GM12878 (cell line): Measurements from ENCODE around the gene FARS2.

Experiments
- EZH2 ChIP-seq: IDR thresholded peaks from 2 replicates; pipeline ENCODE4 v1.6.1; 2012; ENCODE audit warnings: low read depth, mild to moderate bottlenecking, control low read depth, inconsistent platforms, low read length, borderline replicate concordance; ENCODE audit not compliant: control insufficient read depth
- PAX8 ChIP-seq: fragments of 450-650 bp; IDR thresholded peaks from 2 replicates; pipeline ENCODE4 v1.6.1; 2017; ENCODE audit warnings: mild to moderate bottlenecking, moderate library complexity
- POLR2A ChIP-seq: IDR thresholded peaks from 2 replicates; pipeline ENCODE4 v1.6.1; 2011; ENCODE audit warnings: low read depth, mild to moderate bottlenecking, low read length
- SIN3A ChIP-seq: IDR thresholded peaks from 2 replicates; pipeline ENCODE4 v1.6.1; 2012; ENCODE audit warnings: low read depth, low read length, improper control_type of control experiment
- SMARCA5 ChIP-seq: fragments of 450-650 bp; IDR thresholded peaks from 2 replicates; pipeline ENCODE4 v1.6.1; 2017; ENCODE audit warnings: mild to moderate bottlenecking
- TAF1 ChIP-seq: IDR thresholded peaks from 2 replicates; pipeline ENCODE4 v1.6.1; 2011; ENCODE audit warnings: mild to moderate bottlenecking, low read depth, low read length, borderline replicate concordance
- ZBTB33 ChIP-seq: fragments of 450-650 bp; IDR thresholded peaks from 2 replicates; pipeline ENCODE4 v1.6.1; 2017; ENCODE audit warnings: mild to moderate bottlenecking
- ZNF207 ChIP-seq: fragments of 450-650 bp; IDR thresholded peaks from 2 replicates; pipeline ENCODE4 v1.6.1; 2014; ENCODE audit warnings: antibody characterized with exemption, mild to moderate bottlenecking, borderline replicate concordance
- ZNF274 ChIP-seq: IDR thresholded peaks from one replicate; pipeline ENCODE4 v1.8.0; 2011; ENCODE audit not compliant: insufficient read length, insufficient read depth
- TF ChIP-seq, protein P1 (sequence below), 3 experiments: IDR thresholded peaks in 2 of 3; conservative IDR thresholded peaks in 1 of 3; 2 replicates each; pipeline ENCODE4 v1.5.1; 2011; ENCODE audit warnings: low read depth in 3 of 3, low read length in 3 of 3, mild to moderate bottlenecking in 3 of 3, control low read depth in 2 of 3, moderate library complexity in 2 of 3, inconsistent platforms in 1 of 3, mixed read lengths in 1 of 3; ENCODE audit not compliant: control insufficient read depth in 2 of 3, insufficient read depth in 1 of 3; ENCODE audit errors: extremely low read depth in 1 of 3
- TF ChIP-seq, protein P2 (sequence below): IDR thresholded peaks from 2 replicates; pipeline ENCODE4 v1.6.1; 2012; ENCODE audit warnings: mild to moderate bottlenecking, low read depth, low read length
- TF ChIP-seq, protein P3 (sequence below): IDR thresholded peaks from 2 replicates; pipeline ENCODE4 v1.6.1; 2011; ENCODE audit warnings: borderline replicate concordance, low read depth, mild to moderate bottlenecking, moderate library complexity, mixed read lengths, low read length; ENCODE audit not compliant: insufficient read depth; ENCODE audit errors: extremely low read length
- TF ChIP-seq, protein P4 (sequence below): IDR thresholded peaks from 2 replicates; pipeline ENCODE4 v1.6.1; 2011; ENCODE audit warnings: mild to moderate bottlenecking, low read depth, low read length, moderate library complexity; ENCODE audit not compliant: insufficient replicate concordance

DNA sequence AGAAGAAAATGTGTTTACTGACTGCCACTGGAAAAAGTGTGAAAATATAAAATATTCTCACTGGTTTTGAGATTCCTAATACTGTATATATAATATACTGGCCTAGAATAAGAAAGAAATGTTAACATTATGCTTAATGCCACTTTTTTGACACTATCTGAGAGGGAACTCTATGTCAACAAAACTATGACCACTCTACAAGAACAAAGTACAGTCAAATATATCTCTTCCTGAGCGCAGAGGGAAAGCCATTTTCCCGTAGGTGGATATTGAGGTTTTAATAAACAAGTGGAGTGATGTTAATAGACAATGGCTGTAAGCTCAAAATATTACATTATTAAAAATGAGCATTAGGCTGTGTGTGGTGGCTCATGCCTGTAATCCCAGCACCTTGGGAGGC is 25.5 kb upstream of the FARS2 start:
- TF ChIP-seq POLR2A = no peak
- TF ChIP-seq, protein P1, sequence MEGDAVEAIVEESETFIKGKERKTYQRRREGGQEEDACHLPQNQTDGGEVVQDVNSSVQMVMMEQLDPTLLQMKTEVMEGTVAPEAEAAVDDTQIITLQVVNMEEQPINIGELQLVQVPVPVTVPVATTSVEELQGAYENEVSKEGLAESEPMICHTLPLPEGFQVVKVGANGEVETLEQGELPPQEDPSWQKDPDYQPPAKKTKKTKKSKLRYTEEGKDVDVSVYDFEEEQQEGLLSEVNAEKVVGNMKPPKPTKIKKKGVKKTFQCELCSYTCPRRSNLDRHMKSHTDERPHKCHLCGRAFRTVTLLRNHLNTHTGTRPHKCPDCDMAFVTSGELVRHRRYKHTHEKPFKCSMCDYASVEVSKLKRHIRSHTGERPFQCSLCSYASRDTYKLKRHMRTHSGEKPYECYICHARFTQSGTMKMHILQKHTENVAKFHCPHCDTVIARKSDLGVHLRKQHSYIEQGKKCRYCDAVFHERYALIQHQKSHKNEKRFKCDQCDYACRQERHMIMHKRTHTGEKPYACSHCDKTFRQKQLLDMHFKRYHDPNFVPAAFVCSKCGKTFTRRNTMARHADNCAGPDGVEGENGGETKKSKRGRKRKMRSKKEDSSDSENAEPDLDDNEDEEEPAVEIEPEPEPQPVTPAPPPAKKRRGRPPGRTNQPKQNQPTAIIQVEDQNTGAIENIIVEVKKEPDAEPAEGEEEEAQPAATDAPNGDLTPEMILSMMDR (IDR thresholded peaks at IDR 0.05 in 2 of 3, conservative IDR thresholded peaks at IDR 0.05 in 1 of 3; ENCODE audit: control insufficient read depth in 2 of 3, extremely low read depth in 1 of 3, insufficient read depth in 1 of 3, low read depth in 3 of 3, low read length in 3 of 3) = no peak
- TF ChIP-seq SMARCA5 = no peak
- TF ChIP-seq, protein P2, sequence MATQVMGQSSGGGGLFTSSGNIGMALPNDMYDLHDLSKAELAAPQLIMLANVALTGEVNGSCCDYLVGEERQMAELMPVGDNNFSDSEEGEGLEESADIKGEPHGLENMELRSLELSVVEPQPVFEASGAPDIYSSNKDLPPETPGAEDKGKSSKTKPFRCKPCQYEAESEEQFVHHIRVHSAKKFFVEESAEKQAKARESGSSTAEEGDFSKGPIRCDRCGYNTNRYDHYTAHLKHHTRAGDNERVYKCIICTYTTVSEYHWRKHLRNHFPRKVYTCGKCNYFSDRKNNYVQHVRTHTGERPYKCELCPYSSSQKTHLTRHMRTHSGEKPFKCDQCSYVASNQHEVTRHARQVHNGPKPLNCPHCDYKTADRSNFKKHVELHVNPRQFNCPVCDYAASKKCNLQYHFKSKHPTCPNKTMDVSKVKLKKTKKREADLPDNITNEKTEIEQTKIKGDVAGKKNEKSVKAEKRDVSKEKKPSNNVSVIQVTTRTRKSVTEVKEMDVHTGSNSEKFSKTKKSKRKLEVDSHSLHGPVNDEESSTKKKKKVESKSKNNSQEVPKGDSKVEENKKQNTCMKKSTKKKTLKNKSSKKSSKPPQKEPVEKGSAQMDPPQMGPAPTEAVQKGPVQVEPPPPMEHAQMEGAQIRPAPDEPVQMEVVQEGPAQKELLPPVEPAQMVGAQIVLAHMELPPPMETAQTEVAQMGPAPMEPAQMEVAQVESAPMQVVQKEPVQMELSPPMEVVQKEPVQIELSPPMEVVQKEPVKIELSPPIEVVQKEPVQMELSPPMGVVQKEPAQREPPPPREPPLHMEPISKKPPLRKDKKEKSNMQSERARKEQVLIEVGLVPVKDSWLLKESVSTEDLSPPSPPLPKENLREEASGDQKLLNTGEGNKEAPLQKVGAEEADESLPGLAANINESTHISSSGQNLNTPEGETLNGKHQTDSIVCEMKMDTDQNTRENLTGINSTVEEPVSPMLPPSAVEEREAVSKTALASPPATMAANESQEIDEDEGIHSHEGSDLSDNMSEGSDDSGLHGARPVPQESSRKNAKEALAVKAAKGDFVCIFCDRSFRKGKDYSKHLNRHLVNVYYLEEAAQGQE = no peak
- TF ChIP-seq EZH2 = no peak
- no peak for TF ChIP-seq ZBTB33
- TF ChIP-seq, protein P3, sequence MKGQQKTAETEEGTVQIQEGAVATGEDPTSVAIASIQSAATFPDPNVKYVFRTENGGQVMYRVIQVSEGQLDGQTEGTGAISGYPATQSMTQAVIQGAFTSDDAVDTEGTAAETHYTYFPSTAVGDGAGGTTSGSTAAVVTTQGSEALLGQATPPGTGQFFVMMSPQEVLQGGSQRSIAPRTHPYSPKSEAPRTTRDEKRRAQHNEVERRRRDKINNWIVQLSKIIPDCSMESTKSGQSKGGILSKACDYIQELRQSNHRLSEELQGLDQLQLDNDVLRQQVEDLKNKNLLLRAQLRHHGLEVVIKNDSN = no peak
- no peak for TF ChIP-seq SIN3A
- no peak for TF ChIP-seq ZNF274
- TF ChIP-seq TAF1 = no peak
- TF ChIP-seq, protein P4, sequence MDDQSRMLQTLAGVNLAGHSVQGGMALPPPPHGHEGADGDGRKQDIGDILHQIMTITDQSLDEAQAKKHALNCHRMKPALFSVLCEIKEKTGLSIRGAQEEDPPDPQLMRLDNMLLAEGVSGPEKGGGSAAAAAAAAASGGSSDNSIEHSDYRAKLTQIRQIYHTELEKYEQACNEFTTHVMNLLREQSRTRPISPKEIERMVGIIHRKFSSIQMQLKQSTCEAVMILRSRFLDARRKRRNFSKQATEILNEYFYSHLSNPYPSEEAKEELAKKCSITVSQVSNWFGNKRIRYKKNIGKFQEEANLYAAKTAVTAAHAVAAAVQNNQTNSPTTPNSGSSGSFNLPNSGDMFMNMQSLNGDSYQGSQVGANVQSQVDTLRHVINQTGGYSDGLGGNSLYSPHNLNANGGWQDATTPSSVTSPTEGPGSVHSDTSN = no peak
- TF ChIP-seq PAX8 = no peak
- TF ChIP-seq ZNF207 = no peak
